GM19324 (cell line): ENCODE results near the gene SLC16A5.

Source experiments
- ATAC-seq: cut with Tn5 transposase; IDR thresholded peaks from one replicate; pipeline ENCODE4 v1.9.1; 2021; ENCODE audit warnings: mild to moderate bottlenecking, moderate library complexity; ENCODE audit not compliant: unreplicated experiment, low FRiP score

SLC16A5 gene

GRCh38 chr17:75155191-75155601 is 67.4 kb downstream of the SLC16A5 start:
- ATAC-seq = no peak
